ENCODE measurements around the gene MCTP1. TPM values are rescaled to one million over a fixed set of nuclear protein-coding genes. Genes with fewer than 3 reads are reported as not detected.

Gene MCTP1
- total and polyA plus RNA-seq, 5 donors: 0.84 to 5.7 (median 4.7) TPM

DNA sequence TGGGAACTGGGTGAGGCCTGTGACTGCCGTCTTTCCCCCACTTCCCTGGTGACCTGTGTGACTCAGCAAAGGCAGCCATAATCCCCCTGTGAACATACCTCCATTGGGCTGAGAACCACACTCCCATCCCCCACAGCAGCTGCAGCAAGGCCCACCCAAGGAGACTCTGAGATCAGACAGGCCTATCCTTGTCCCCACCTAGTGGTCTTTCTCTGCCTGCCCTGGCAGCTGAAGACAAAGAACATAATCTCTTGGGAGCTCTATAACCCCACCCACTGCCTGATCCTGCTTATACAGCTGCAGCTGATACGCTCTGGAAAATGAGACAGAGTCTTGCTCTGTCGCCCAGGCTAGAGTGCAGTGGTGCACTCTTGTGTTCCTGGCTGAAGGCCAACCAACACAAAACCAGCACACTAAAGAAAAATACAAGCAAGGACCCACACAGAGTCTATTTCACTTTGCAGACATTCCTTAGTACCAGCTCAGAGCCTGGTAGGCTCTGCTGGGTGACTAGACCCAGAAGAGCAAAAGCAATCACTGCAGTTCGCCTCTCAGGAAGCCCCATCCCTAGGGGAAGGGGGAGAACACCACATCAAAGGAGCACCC, 106.7 kb downstream of the MCTP1 start:
- Histone ChIP-seq H3K27me3 (ENCODE audit: control insufficient read depth, insufficient read depth) (no peaks in the 10 kb centered on the region), H3K9me3 (ENCODE audit: control insufficient read depth, low read length) (no peaks in the 10 kb centered on the region), H3K4me1 (ENCODE audit: control insufficient read depth, insufficient read depth, low read length) (no peaks in the 10 kb centered on the region), H3K4me3 (ENCODE audit: low read length) (no peak overlapping the region), H3K27ac (ENCODE audit: low read length) (no peak overlapping the region)
- no peak for ATAC-seq
- 45% methylated on average over 4 of the region's 4 CpGs for WGBS
- intact Hi-C loops (cut with DNase I): no loop called here
- DNase-seq: no peak

DNA sequence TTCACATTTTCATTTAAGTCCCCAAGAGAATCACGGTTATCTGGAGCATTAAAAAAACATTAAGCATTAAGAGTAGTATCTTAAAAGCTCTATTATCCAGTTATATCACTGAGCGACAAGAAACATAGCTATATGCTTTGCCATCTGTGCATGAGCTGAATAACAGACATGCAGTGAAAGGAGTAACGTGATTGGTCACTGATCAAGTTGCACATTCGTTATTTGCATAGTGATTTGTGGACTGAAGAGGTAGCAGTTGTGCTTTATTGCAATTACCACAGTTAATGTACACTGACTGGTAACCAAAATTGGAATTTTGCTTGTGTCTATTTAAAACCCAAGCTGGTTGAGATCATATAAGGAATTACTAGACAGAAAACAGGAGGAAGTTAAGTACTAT, 107.4 kb downstream of the MCTP1 start:
- Histone ChIP-seq H3K4me3 (ENCODE audit: low read length) (no peak overlapping the region), H3K4me1 (ENCODE audit: control insufficient read depth, insufficient read depth, low read length) (no peaks in the 10 kb centered on the region), H3K27me3 (ENCODE audit: control insufficient read depth, insufficient read depth) (no peaks in the 10 kb centered on the region), H3K9me3 (ENCODE audit: control insufficient read depth, low read length) (no peaks in the 10 kb centered on the region), H3K27ac (ENCODE audit: low read length) (no peak overlapping the region)
- ATAC-seq (no peak), DNase-seq (no peak)
- 89% methylated on average over 4 of the region's 4 CpGs for WGBS
- intact Hi-C loops (cut with DNase I): no loop called here

DNA sequence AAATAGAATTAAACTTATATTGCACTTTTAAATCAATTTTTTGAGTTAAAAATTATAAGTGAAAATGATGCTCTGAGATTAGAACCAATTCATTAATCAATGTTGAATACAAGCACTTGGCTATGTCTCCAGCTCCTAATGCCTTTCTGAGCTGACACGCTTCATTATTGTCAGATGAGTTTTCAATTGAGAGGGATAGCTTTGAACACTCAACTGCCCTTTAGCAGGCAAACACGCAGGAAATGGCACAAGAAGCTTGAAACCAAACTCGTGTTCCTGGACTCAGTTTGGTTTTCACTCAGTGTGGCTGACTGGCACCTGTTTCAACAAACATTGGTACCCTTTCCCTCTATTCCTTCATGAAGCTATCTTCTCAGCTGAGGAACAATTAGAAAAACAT, 109.8 kb downstream of the MCTP1 start:
- Histone ChIP-seq H3K4me3 (ENCODE audit: low read length) (no peak overlapping the region), H3K4me1 (ENCODE audit: control insufficient read depth, insufficient read depth, low read length) (no peaks in the 10 kb centered on the region), H3K9me3 (ENCODE audit: control insufficient read depth, low read length) (no peaks in the 10 kb centered on the region), H3K27ac (ENCODE audit: low read length) (no peak overlapping the region), H3K27me3 (ENCODE audit: control insufficient read depth, insufficient read depth) (no peaks in the 10 kb centered on the region)
- WGBS: 67% methylated on average over 3 of the region's 3 CpGs
- DNase-seq (no peak), ATAC-seq (no peak)
- intact Hi-C loops (cut with DNase I): no loop called here

DNA sequence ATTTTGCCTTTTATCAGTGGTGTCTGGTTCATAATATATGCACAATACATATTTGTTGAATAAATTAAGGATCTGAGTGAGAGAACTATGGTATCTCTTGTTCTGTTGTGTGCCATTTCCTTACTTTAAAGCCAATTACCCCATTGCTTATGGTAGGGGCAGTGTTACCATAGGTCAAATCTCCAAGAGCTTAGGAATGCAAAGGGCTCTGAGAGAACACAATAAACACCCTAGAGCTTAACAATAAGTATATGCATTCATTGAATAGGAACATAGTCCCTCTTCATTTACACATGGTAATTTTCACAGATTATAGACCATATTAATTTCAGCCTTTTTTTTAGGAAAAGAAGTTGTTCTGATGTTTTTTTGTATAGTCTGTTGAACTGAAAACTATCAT, 112.2 kb downstream of the MCTP1 start:
- DNase-seq (no peak), ATAC-seq (no peak)
- intact Hi-C loops (cut with DNase I): no loop called here
- Histone ChIP-seq H3K9me3 (ENCODE audit: control insufficient read depth, low read length) (no peaks in the 10 kb centered on the region), H3K27me3 (ENCODE audit: control insufficient read depth, insufficient read depth) (no peaks in the 10 kb centered on the region), H3K4me1 (ENCODE audit: control insufficient read depth, insufficient read depth, low read length) (no peaks in the 10 kb centered on the region), H3K4me3 (ENCODE audit: low read length) (no peak overlapping the region), H3K27ac (ENCODE audit: low read length) (no peak overlapping the region)

DNA sequence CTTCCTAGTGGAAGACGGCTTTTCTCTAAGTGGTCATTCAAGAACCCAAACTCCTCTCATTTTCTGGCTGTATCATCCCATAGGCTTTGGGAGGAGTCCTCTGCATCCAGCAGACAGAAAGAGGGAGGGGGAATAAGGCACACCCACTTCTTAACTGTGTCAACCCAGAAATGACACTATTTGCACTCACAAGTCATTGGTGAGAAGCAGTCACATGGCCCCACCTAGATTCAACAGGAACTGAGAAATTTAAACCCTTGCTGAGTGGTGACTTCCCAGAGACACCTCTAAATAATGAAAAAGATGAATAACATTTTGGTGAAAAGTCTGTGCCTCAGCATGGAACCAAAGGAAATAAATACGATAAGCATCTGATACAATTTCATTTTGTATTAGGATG, 120.0 kb downstream of the MCTP1 start:
- 92% methylated on average over 2 of the region's 2 CpGs for WGBS
- Histone ChIP-seq H3K9me3 (ENCODE audit: control insufficient read depth, low read length) (no peaks in the 10 kb centered on the region), H3K27me3 (ENCODE audit: control insufficient read depth, insufficient read depth) (no peaks in the 10 kb centered on the region), H3K4me1 (ENCODE audit: control insufficient read depth, insufficient read depth, low read length) (no peaks in the 10 kb centered on the region), H3K4me3 (ENCODE audit: low read length) (no peak overlapping the region), H3K27ac (ENCODE audit: low read length) (no peak overlapping the region)
- ATAC-seq (no peak), DNase-seq (no peak)
- intact Hi-C loops (cut with DNase I): no loop called here

DNA sequence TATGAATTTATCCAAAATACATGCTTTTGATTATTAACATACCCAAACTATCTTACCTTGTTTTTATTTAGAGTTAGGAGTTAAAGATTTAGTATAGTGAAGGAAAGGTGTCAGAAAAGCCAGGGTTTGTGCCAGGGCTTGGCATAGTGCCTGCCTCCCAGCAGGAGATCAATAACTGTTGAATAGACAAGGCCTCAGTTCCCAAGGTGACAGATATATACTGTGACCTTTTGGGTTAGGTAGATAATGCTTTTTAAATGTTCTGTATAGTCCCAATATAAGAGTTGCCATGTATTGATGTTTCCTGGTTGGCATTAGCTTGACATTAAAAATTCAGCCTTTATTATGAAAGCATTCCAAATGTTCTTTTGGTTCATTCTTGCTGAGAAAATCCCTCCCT, 121.8 kb downstream of the MCTP1 start:
- ATAC-seq (no peak), DNase-seq (no peak)
- no peak overlapping the region for H3K27ac ChIP-seq (ENCODE audit: low read length)
- intact Hi-C loops (cut with DNase I): no loop called here
- H3K27me3 ChIP-seq (ENCODE audit: control insufficient read depth, insufficient read depth): no peaks in the 10 kb centered on the region
- no peaks in the 10 kb centered on the region for H3K9me3 ChIP-seq (ENCODE audit: control insufficient read depth, low read length)
- no peaks in the 10 kb centered on the region for H3K4me1 ChIP-seq (ENCODE audit: control insufficient read depth, insufficient read depth, low read length)
- no peak overlapping the region for H3K4me3 ChIP-seq (ENCODE audit: low read length)

DNA sequence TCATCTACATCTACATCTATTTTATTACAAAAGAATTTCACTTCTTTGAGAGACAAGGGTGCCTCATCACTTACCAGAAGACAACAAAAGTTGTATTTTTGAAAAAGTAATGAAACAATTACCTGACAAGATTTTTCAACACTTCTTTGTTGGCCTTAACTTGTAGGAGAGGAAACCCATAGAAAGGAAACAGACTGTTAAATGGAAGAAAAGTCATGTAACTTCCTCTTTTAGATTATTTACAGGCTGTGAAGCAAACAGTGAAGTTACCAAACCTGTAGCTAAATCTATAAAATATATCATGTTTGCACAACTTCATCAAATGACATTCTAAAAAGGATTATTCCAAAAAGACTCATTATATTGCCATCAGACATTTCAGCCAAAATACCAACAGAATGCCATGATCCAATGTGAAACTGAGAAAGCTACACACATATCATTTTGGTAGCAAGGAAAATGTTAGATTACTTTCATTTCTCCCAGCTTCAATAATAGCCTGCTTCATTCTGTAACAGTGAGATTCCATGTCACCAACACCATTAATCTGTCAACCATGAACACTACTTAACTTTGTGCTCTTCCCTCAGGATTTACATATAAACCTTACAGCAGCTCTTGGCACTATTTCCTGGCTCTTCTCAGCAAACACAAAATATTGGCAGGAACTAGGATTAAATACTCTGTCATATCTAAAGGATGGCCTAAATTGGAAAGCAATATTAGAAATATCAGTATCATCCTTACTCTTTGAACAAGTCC, 122.5 kb downstream of the MCTP1 start:
- Histone ChIP-seq H3K9me3 (ENCODE audit: control insufficient read depth, low read length) (no peaks in the 10 kb centered on the region), H3K27me3 (ENCODE audit: control insufficient read depth, insufficient read depth) (no peaks in the 10 kb centered on the region), H3K4me1 (ENCODE audit: control insufficient read depth, insufficient read depth, low read length) (no peaks in the 10 kb centered on the region), H3K27ac (ENCODE audit: low read length) (no peak overlapping the region), H3K4me3 (ENCODE audit: low read length) (no peak overlapping the region)
- intact Hi-C loops (cut with DNase I): no loop called here
- ATAC-seq: no peak
- no peak for DNase-seq

DNA sequence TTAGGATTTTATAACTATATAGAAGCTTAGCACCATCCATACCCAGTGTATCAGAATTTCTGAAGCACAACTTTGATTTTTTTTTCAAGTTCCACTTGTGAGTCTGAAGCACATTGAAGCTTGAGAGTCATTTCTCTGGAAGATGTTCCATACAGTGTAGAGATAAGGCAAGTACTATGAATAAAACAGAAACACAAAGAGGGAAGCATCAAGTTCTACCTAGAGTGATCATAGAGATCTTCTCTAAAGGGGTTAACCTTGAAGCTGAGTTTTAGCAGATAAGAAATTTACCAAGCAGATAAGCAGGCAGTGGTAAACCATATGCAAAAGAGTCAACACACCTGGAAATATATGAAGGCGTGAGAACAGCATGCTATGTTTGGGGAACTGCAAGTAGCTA, 125.3 kb downstream of the MCTP1 start:
- Histone ChIP-seq H3K4me3 (ENCODE audit: low read length) (no peak overlapping the region), H3K27ac (ENCODE audit: low read length) (no peak overlapping the region), H3K4me1 (ENCODE audit: control insufficient read depth, insufficient read depth, low read length) (no peaks in the 10 kb centered on the region), H3K9me3 (ENCODE audit: control insufficient read depth, low read length) (no peaks in the 10 kb centered on the region), H3K27me3 (ENCODE audit: control insufficient read depth, insufficient read depth) (no peaks in the 10 kb centered on the region)
- DNase-seq: no peak
- WGBS: 89% methylated on average over 1 of the region's 1 CpG
- intact Hi-C loops (cut with DNase I): no loop called here
- ATAC-seq: no peak

DNA sequence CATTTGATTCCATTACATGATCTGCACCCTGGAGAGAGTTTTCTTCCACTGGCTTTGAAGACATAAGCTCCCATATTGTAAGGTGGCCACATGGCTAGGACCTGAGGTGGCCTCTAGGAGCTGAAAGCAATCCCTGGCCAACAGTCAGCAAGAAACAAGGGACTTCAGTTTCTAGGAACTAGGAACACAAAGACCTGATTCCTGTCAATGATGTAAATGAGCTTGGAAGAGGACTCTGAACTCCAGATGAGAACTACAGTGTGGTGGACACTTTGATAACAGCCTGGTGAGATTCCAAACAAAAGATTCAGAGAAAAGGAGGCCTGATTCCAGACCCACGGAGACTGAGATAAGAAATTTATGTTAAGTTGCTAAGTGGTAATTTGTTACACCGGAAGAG, 129.0 kb downstream of the MCTP1 start:
- H3K4me1 ChIP-seq (ENCODE audit: control insufficient read depth, insufficient read depth, low read length): no peaks in the 10 kb centered on the region
- H3K9me3 ChIP-seq (ENCODE audit: control insufficient read depth, low read length): no peaks in the 10 kb centered on the region
- no peak overlapping the region for H3K4me3 ChIP-seq (ENCODE audit: low read length)
- no peak overlapping the region for H3K27ac ChIP-seq (ENCODE audit: low read length)
- no peak for ATAC-seq
- WGBS: 41% methylated on average over 2 of the region's 2 CpGs
- no peak for DNase-seq
- intact Hi-C loops (cut with DNase I): no loop called here
- H3K27me3 ChIP-seq (ENCODE audit: control insufficient read depth, insufficient read depth): no peaks in the 10 kb centered on the region

DNA sequence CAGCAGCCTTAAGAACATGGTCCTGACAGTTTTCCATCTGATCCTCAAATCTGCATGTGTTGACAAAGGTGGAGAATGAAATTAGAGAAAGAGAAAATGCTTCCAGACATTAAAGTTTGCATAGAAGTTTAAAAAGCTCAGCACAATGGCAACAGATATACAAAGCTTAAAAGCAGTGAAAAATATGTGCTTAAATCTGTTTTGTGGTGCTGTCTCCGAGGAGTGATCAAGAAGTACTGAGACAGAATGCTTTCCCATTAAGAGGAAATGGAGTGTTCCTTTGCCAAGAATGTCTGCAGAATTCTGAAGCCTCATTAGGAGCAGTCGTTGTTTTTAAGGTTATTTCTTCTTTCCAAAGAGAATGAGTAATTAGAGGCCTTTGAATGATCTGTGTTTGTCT, 131.4 kb downstream of the MCTP1 start:
- H3K27ac ChIP-seq (ENCODE audit: low read length): no peak overlapping the region
- no peak for ATAC-seq
- WGBS: 37% methylated on average over 2 of the region's 2 CpGs
- no peaks in the 10 kb centered on the region for H3K9me3 ChIP-seq (ENCODE audit: control insufficient read depth, low read length)
- H3K27me3 ChIP-seq (ENCODE audit: control insufficient read depth, insufficient read depth): no peaks in the 10 kb centered on the region
- no peak overlapping the region for H3K4me3 ChIP-seq (ENCODE audit: low read length)
- DNase-seq: no peak
- H3K4me1 ChIP-seq (ENCODE audit: control insufficient read depth, insufficient read depth, low read length): no peaks in the 10 kb centered on the region
- intact Hi-C loops (cut with DNase I): no loop called here

DNA sequence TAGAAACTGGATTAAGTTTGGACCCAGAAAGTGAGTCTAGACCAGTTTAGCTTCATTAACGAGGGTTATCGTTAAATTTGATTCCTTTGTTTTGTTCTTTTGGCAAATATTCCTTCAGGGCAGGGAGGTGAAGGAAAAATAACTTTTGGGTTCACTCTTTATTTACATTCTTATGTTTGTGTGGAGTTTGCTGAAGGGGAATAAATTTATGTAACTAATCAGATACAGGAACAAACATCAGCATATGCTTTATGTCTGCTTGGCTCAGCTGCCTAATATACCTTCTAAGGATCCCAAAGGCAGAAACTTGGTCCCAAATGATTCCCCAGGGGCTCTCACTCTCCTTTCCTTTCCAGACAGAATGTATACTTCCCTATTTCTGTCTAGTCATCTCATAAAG, 132.4 kb downstream of the MCTP1 start:
- no peak for ATAC-seq
- H3K27ac ChIP-seq (ENCODE audit: low read length): no peak overlapping the region
- H3K27me3 ChIP-seq (ENCODE audit: control insufficient read depth, insufficient read depth): no peaks in the 10 kb centered on the region
- no peaks in the 10 kb centered on the region for H3K9me3 ChIP-seq (ENCODE audit: control insufficient read depth, low read length)
- H3K4me3 ChIP-seq (ENCODE audit: low read length): no peak overlapping the region
- DNase-seq: no peak
- WGBS: 63% methylated on average over 2 of the region's 2 CpGs
- H3K4me1 ChIP-seq (ENCODE audit: control insufficient read depth, insufficient read depth, low read length): no peaks in the 10 kb centered on the region
- intact Hi-C loops (cut with DNase I): no loop called here

DNA sequence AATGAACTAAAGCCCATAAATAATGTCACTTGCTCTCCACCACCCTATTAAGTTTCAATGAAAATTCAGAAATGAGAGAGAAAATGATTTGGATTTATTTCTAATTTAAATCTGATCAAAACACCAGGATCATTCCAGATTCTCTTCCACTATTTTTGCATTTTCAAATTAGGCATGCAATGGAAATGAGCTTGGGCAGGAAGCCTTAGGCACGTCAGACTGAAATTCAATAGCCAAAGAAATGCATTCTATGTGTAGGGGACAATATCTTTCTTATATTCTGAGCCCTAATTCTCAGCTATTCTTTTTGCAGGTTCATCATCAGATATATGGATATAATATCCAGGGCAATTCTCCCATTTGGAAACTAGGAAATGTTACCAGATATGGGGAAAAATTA, 132.8 kb downstream of the MCTP1 start:
- DNase-seq (no peak), ATAC-seq (no peak)
- 51% methylated on average over 1 of the region's 1 CpG for WGBS
- Histone ChIP-seq H3K27me3 (ENCODE audit: control insufficient read depth, insufficient read depth) (no peaks in the 10 kb centered on the region), H3K27ac (ENCODE audit: low read length) (no peak overlapping the region), H3K9me3 (ENCODE audit: control insufficient read depth, low read length) (no peaks in the 10 kb centered on the region), H3K4me3 (ENCODE audit: low read length) (no peak overlapping the region), H3K4me1 (ENCODE audit: control insufficient read depth, insufficient read depth, low read length) (no peaks in the 10 kb centered on the region)
- intact Hi-C loops (cut with DNase I): no loop called here
